Upper lobe of right lung (tissue), 1 donor: ENCODE data around the gene ADH1A. TPM values are rescaled to one million over a fixed set of nuclear protein-coding genes. Genes with fewer than 3 reads are reported as not detected.
"Not testable (repeated sequence)": the region's sequence is repeated elsewhere in the genome, so short reads cannot be mapped to it uniquely, and the experiment has no call there.

Experiments
- ATAC-seq: fragments of 200-7000 bp; cut with Tn5 transposase; one replicate; pipeline ENCODE4 v1.9.1; 2020; ENCODE audit warnings: mild to moderate bottlenecking, moderate library complexity
- DNase-seq: peaks from one replicate; pipeline ENCODE4 v3.0.0-alpha.2; 2020
- H3K27ac ChIP-seq: fragments of 200-600 bp; one replicate; pipeline ENCODE4 v1.8.0; 2022
- H3K27me3 ChIP-seq: fragments of 200-600 bp; one replicate; pipeline ENCODE4 v1.8.0; 2022; ENCODE audit warnings: mild to moderate bottlenecking
- H3K36me3 ChIP-seq: fragments of 200-600 bp; one replicate; pipeline ENCODE4 v1.8.0; 2022
- H3K4me1 ChIP-seq: fragments of 200-600 bp; one replicate; pipeline ENCODE4 v1.8.0; 2022
- H3K4me3 ChIP-seq: fragments of 200-600 bp; one replicate; pipeline ENCODE4 v1.8.0; 2022; ENCODE audit warnings: mild to moderate bottlenecking
- H3K9me3 ChIP-seq: fragments of 200-600 bp; one replicate; pipeline ENCODE4 v1.8.0; 2022
- CTCF ChIP-seq: fragments of 200-600 bp; IDR thresholded peaks from one replicate; pipeline ENCODE4 v1.8.0; 2022; ENCODE audit warnings: antibody characterized with exemption
- intact Hi-C: fragments of 100-400 bp; cut with DNase I; formaldehyde crosslinking; loops from one replicate; pipeline ENCODE4 v1.11.0; 2022
- total RNA-seq: library from RNA; stranded (reverse); fragmentation: NEBNext Ultra II Directional; extraction: Animal tissue kit (Norgen Biotek cat#: 25700); gene quantifications from one replicate; pipeline ENCODE4 v1.2.1, GENCODE V29; 2021
- donor health status: DM: no; HTN: yes; CAD: no; lungs with severe emphysema.

Gene ADH1A
- total RNA-seq, 1 donor from 2014 or later = 3.6 TPM

DNA sequence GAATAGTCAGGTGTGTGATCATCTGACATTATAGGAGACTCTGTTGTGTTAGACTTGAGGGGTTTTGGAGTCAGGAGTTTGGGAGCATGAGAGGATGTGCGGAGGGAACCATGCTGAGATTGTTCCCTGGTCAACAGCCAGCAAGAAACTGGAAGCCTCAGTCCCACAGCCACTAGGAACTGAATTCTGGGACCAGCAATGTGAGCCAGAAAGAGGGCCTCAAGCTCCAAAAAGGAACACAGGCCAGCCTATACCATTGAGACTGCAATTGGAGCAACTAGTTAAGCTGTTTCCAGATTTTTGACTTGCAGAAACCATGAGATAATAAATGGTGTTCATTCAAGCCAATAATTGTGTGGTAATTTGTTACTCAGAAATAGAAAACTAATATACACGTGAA is 39.1 kb upstream of the ADH1A start:
- Histone ChIP-seq H3K36me3 (no peaks in the 10 kb centered on the region), H3K9me3 (no peaks in the 10 kb centered on the region), H3K4me1 (peaks cover 6% of the 10 kb centered on the region), H3K27ac (no peak overlapping the region), H3K27me3 (no peaks in the 10 kb centered on the region), H3K4me3 (no peak overlapping the region)
- ATAC-seq (no peak), DNase-seq (no peak)
- intact Hi-C loops = no loop called here
- TF ChIP-seq CTCF = no peak

- DNase-seq (peak; percentile 43), ATAC-seq (peak; percentile 71)
- no peak for TF ChIP-seq CTCF
- Histone ChIP-seq H3K27me3 (no peaks in the 10 kb centered on the region), H3K36me3 (no peaks in the 10 kb centered on the region), H3K27ac (no peak overlapping the region), H3K4me1 (peaks cover 16% of the 10 kb centered on the region), H3K4me3 (no peak overlapping the region), H3K9me3 (no peaks in the 10 kb centered on the region)
- intact Hi-C loops = no loop called here
Observed at GRCh38 chr4:99324979-99325378, 34.2 kb upstream of the ADH1A start.

DNA sequence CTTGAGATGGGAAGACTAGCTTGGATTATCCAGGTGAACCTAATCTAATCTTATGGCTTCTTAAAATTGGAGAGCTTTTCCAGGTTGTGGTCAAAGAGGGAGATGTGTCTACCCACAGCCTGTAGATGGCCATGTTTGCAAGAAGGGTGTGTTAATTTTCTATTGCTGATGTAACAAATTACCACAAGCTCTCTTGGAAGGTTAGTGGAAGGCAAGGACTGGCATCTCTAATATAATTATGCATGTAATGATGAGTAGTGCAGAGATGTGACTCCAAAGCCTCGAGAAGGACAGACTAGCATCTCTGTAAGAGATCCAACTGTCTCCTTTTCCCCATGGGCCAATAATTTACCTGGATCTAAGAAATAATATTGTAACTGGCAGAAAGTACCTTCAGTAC is 33.6 kb upstream of the ADH1A start:
- Histone ChIP-seq H3K9me3 (no peaks in the 10 kb centered on the region), H3K27me3 (no peaks in the 10 kb centered on the region), H3K36me3 (no peaks in the 10 kb centered on the region), H3K27ac (peak overlapping the region; percentile 59), H3K4me3 (no peak overlapping the region), H3K4me1 (peaks cover 16% of the 10 kb centered on the region)
- ATAC-seq (no peak), DNase-seq (no peak)
- intact Hi-C loops = no loop called here
- no peak for TF ChIP-seq CTCF

GRCh38 chr4:99323756-99324155 is 33.0 kb upstream of the ADH1A start:
- no peak for TF ChIP-seq CTCF
- Histone ChIP-seq H3K9me3 (no peaks in the 10 kb centered on the region), H3K27me3 (no peaks in the 10 kb centered on the region), H3K27ac (peak overlapping the region; percentile 59), H3K4me3 (no peak overlapping the region), H3K36me3 (no peaks in the 10 kb centered on the region), H3K4me1 (peaks cover 16% of the 10 kb centered on the region)
- intact Hi-C loops = no loop called here
- peak; percentile 82 for ATAC-seq
- no peak for DNase-seq

DNA sequence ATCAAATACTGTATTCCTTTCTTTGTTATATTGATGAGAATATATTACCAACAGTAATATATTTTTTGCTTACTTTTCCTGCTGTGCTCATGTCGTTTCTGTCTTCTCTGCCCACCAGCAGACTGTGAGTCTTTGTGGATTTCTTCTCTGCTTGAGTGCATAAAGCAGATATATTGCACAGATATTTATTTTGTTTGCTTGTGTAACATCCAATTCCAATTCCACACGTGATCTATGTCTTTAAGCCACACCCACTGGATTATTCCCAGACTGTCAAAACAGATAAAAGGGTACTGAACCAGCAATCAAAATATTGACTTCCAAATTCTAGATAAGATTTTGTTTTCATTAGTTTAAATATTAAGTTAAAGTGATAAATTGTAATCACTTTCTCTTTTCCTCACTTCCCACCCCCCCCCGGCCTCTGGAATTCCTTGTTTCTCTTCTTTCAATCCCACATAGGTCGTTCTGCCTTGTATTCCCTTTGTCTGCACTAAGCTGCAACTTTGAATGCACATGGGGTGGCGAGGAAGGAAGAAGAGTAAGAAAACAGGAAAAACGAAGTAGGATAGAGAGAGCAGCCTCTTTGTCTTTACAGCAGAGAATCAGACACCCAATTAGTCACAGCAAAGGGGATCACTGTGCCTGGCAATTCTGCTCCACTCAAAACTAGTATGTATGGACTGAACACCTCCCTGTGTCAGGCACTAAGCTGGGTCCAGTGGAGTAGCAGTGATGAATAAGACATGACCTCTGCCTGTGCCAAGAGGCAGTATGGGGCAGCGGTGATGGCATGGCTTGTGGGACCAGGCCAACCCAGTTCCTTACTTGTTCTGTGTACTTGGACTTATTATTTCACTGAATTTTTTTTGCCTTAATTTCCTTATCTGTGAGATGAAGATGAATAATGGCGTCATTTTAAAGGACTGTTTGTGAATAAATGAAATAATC is 30.7 kb upstream of the ADH1A start, which contains the start of gene ADH1B:
Gene ADH1B (minus strand): TSS at position 161 of the 951 bp plus-strand sequence. CDS start 70 bp downstream, at position 91.
- intact Hi-C loops = no loop called here
- TF ChIP-seq CTCF = no peak

GRCh38 chr4:99317811-99318210 is 27.0 kb upstream of the ADH1A start:
- H3K36me3 ChIP-seq, DNase-seq, H3K4me1 ChIP-seq, H3K27me3 ChIP-seq, ATAC-seq, H3K9me3 ChIP-seq: not testable (repeated sequence)
- peak overlapping the region; percentile 82 for H3K27ac ChIP-seq
- intact Hi-C loops = loop anchor here (10.0 kb wide), 1 partner anchor 87 kb away; no protein-coding TSS in a partner anchor
- H3K4me3 ChIP-seq = peak overlapping the region; percentile 51

More for the DNA sequence above, 30.7 kb upstream of the ADH1A start, which contains the start of gene ADH1B:
- ATAC-seq (peak; percentile 17), DNase-seq (no peak)
- H3K4me1 ChIP-seq = peaks cover 16% of the 10 kb centered on the region
- no peaks in the 10 kb centered on the region for H3K27me3 ChIP-seq
- H3K9me3 ChIP-seq = no peaks in the 10 kb centered on the region
- peak within 1 kb of the TSS; percentile 51 for H3K4me3 ChIP-seq
- no peaks in the 10 kb centered on the region for H3K36me3 ChIP-seq
- peak within 1 kb of the TSS; percentile 82 for H3K27ac ChIP-seq
